Cardiac fibroblast (primary cell): Measurements from ENCODE around the gene RALA.

Experiments used
- DNase-seq, 2 donors: peaks; one replicate each; pipeline versions ENCODE4 v3.0.0 to v3.0.0-alpha.2; 2010; ENCODE audit warnings: low read depth in 2 of 2
- H3K4me3 ChIP-seq, 2 donors: replicated peaks in 1 of 2; 1 replicate in 1 of 2; 2 replicates in 1 of 2; pipeline ENCODE4 v1.5.1; 2011; ENCODE audit warnings: low read depth in 2 of 2, low read length in 2 of 2, mild to moderate bottlenecking in 2 of 2, moderate library complexity in 1 of 2
- CTCF ChIP-seq: IDR thresholded peaks from one replicate; pipeline ENCODE4 v1.5.1; 2011; ENCODE audit warnings: low read depth, mild to moderate bottlenecking, low read length, inconsistent platforms

Gene RALA

GRCh38 chr7:39637963-39638485, 14.7 kb downstream of the RALA start:
- TF ChIP-seq CTCF: no peak
- H3K4me3 ChIP-seq: no peak overlapping the region
- DNase-seq: no peak

- H3K4me3 ChIP-seq: no peak overlapping the region
- DNase-seq: no peak
- TF ChIP-seq CTCF: no peak
Observed at GRCh38 chr7:39642896-39643295, 19.5 kb downstream of the RALA start.

DNA sequence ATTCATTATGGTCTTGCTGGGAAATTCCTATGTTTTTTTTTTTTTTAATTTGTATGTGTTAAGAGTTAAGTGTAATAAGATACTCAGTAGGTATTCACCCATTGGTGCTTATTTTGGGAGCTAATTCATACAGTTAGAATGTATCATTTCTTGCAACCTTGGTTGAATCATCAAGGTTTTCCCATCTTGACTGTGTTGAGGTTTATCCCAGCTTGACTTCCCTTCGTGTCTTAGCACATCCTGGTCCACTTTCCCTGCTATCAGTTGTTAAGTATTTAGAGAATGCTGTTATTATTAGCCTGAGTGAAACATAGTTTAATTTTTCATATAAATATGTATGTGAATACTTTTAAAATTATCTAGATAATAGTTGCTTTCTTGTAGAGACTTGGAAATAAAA, 20.8 kb downstream of the RALA start:
- H3K4me3 ChIP-seq: no peak overlapping the region
- no peak for TF ChIP-seq CTCF
- peak; percentile 67 to 72 for DNase-seq

DNA sequence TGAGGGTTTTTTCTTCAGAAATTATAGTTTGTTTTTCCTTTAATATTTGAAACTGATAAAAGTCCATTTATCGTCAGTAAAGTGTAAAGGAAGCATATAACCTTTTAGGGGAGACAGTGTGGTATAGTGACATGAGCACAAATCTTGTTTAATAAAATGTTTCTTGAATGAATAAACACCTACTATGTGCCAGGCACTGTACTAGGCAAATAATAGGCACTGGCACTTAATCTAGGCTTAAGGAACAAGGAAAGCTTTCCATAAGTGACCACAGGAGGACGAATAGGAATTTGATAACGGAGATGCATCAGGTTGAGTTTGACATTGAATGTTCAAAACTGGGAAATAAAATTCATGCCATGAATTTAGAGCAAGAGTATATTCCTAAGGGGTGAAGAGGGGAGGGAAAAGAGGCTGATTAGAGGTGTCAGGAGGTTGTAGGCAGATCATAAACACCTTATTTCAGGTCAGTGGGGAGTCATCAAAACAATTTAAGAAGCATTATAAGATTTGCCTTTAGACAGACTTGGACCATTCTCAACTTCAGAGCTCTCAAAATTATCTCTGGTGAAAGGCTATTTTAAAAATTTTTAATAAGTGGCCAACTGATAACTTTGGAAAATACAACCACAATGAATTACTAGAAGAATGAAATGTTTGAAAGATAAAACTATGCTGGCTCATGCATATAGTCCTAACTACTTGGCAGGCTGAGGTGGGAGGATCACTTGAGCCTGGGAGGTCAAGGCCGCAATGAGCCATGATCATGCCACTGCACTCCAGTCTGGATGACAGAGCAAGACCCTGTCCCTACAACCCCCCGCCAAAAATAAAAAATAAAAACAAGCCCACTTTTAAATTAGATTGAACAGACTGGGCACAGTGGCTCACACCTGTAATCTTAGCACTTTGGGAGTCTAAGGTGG, 22.4 kb downstream of the RALA start:
- no peak for TF ChIP-seq CTCF

GRCh38 chr7:39647816-39648215, 24.4 kb downstream of the RALA start:
- no peak overlapping the region for H3K4me3 ChIP-seq
- DNase-seq: no peak
- TF ChIP-seq CTCF: no peak

More for the DNA sequence above, 22.4 kb downstream of the RALA start:
- DNase-seq: peak in 1 of 2 donors; percentile 49
- no peak overlapping the region for H3K4me3 ChIP-seq

DNA sequence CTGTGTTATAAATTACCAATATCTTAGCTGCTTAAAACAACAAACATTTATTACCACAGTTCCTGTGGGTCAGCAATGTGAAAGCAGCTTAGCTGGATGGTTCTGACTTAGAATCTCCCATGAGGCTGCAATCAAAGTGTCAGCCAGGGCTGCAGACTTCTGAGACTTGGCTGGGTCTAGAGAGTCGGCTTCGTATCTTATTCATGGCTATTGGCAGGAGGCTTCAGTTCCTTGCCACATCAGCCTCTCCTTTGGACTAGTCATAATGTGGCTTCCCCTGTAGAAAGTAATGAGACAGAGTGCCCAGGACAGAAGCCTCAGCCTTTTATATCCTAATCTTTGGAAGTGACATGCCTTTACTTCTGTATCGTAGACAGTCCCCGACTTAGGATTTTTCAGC, 27.3 kb downstream of the RALA start:
- H3K4me3 ChIP-seq: no peak overlapping the region
- TF ChIP-seq CTCF: no peak
- DNase-seq: peak; percentile 73 to 86

- no peak overlapping the region for H3K4me3 ChIP-seq
- peak; percentile 32 to 54 for DNase-seq
- no peak for TF ChIP-seq CTCF
Observed at GRCh38 chr7:39651265-39651664, 27.9 kb downstream of the RALA start.
